SK-N-SH (cell line): Measurements from ENCODE around the gene PIP4K2A.

Source experiments
- CHD2 ChIP-seq: fragments of 150-350 bp; IDR thresholded peaks from 2 replicates; pipeline ENCODE4 v1.6.1; 2018; ENCODE audit warnings: low read length; ENCODE audit not compliant: partially characterized antibody
- CTCF ChIP-seq: fragments of 200-600 bp; sonication (generic); IDR thresholded peaks from 2 replicates; pipeline ENCODE4 v1.6.1; 2017; ENCODE audit warnings: antibody characterized with exemption, mild to moderate bottlenecking, moderate library complexity
- GABPA ChIP-seq: IDR thresholded peaks from 2 replicates; pipeline ENCODE4 v1.4.0; 2012; ENCODE audit warnings: low read depth, mild to moderate bottlenecking
- JUND ChIP-seq: IDR thresholded peaks from 2 replicates; pipeline ENCODE4 v1.4.0; 2012
- MAX ChIP-seq: IDR thresholded peaks from 2 replicates; pipeline ENCODE4 v1.4.0; 2012; ENCODE audit warnings: low read depth
- MEF2A ChIP-seq: IDR thresholded peaks from 2 replicates; pipeline ENCODE4 v1.4.0; 2012; ENCODE audit warnings: low read depth, borderline replicate concordance
- POLR2AphosphoS5 ChIP-seq: IDR thresholded peaks from 2 replicates; pipeline ENCODE4 v1.6.1; 2012; ENCODE audit warnings: low read depth, low read length
- RAD21 ChIP-seq: IDR thresholded peaks from 2 replicates; pipeline ENCODE4 v1.6.1; 2012; ENCODE audit warnings: mild to moderate bottlenecking, low read length
- SMC3 ChIP-seq: IDR thresholded peaks from 2 replicates; pipeline ENCODE4 v1.6.1; 2012; ENCODE audit warnings: low read depth, low read length, improper control_type of control experiment
- USF2 ChIP-seq: fragments of 150-350 bp; IDR thresholded peaks from 2 replicates; pipeline ENCODE4 v1.6.1; 2017; ENCODE audit warnings: antibody characterized with exemption, low read length, low read depth, borderline replicate concordance
- YY1 ChIP-seq: IDR thresholded peaks from 2 replicates; pipeline ENCODE4 v1.4.0; 2012; ENCODE audit warnings: low read depth, mild to moderate bottlenecking

- TF ChIP-seq MEF2A = no peak
- no peak for TF ChIP-seq CHD2
- TF ChIP-seq CTCF = no peak
- TF ChIP-seq GABPA = no peak
- no peak for TF ChIP-seq RAD21
- no peak for TF ChIP-seq MAX
- TF ChIP-seq JUND = no peak
- no peak for TF ChIP-seq YY1
- TF ChIP-seq POLR2AphosphoS5 = no peak
- TF ChIP-seq USF2 = no peak
- no peak for TF ChIP-seq SMC3
Observed at GRCh38 chr10:22662733-22663330, 51.5 kb downstream of the PIP4K2A start.
